Stomach (tissue), 4 donors: ENCODE data around the gene BBS7.

Experiments
- EP300 ChIP-seq: sonication (generic); formaldehyde crosslinking; IDR thresholded peaks from one replicate; pipeline ENCODE4 v1.6.1; 2017; ENCODE audit warnings: antibody characterized with exemption
- POLR2A ChIP-seq, 4 donors: fragments of 450-650 bp; IDR thresholded peaks; one replicate each; pipeline ENCODE4 v1.6.1; 2016; ENCODE audit warnings: antibody characterized with exemption in 4 of 4, control low read depth in 2 of 4, mild to moderate bottlenecking in 1 of 4, moderate library complexity in 1 of 4
- POLR2AphosphoS5 ChIP-seq, 3 donors: sonication (generic); formaldehyde crosslinking; IDR thresholded peaks; one replicate each; pipeline ENCODE4 v1.6.1; 2016; ENCODE audit warnings: antibody characterized with exemption in 3 of 3
- TF ChIP-seq, protein P1 (sequence below), 7 experiments: fragments of 450-650 bp in 4 of 7; fragments of 200-600 bp in 3 of 7; sonication (generic) in 3 of 7; IDR thresholded peaks; one replicate each; pipeline ENCODE4 v1.5.1; 2016 to 2019; ENCODE audit warnings: antibody characterized with exemption in 7 of 7, control low read depth in 2 of 7, mild to moderate bottlenecking in 1 of 7

DNA sequence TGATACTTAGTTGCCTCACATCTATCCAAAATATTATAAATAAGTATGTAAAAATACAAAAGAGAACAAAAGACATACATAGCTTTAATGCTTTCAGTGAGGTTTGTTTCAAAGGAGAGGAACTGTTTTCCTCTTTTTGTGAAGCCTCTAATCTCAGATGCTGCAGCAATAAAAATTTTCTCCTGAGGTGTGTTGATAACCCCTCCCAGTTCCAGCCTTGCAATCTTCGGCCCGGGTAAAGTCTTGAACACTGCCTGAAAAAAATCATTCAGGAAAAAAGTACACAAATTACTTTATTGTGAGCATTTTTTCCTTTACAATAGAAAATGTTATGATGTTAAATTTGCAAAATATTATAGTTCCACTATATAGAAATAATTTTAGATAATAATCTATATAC is 8.8 kb downstream of the BBS7 start:
- TF ChIP-seq, protein P1, sequence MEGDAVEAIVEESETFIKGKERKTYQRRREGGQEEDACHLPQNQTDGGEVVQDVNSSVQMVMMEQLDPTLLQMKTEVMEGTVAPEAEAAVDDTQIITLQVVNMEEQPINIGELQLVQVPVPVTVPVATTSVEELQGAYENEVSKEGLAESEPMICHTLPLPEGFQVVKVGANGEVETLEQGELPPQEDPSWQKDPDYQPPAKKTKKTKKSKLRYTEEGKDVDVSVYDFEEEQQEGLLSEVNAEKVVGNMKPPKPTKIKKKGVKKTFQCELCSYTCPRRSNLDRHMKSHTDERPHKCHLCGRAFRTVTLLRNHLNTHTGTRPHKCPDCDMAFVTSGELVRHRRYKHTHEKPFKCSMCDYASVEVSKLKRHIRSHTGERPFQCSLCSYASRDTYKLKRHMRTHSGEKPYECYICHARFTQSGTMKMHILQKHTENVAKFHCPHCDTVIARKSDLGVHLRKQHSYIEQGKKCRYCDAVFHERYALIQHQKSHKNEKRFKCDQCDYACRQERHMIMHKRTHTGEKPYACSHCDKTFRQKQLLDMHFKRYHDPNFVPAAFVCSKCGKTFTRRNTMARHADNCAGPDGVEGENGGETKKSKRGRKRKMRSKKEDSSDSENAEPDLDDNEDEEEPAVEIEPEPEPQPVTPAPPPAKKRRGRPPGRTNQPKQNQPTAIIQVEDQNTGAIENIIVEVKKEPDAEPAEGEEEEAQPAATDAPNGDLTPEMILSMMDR (IDR thresholded peaks at IDR 0.05) = no peak
- TF ChIP-seq EP300 (no peak), POLR2A (IDR thresholded peaks at IDR 0.05) (no peak), POLR2AphosphoS5 (IDR thresholded peaks at IDR 0.05) (no peak)
